Body of pancreas (tissue), 4 donors: Measurements from ENCODE around the gene PTPRN2. TPM values are rescaled to one million over a fixed set of nuclear protein-coding genes. Genes with fewer than 3 reads are reported as not detected.

Source experiments
- ATAC-seq: fragments of 150-250 bp; one replicate; pipeline ENCODE4 v1.9.1; 2016
- DNase-seq, 4 donors: peaks; one replicate each; pipeline ENCODE4 v3.0.0-alpha.2; 2019
- H3K27ac ChIP-seq, 4 donors: fragments of 200-600 bp; sonication (generic); 1 replicate in 3 of 4; 2 replicates in 1 of 4; pipeline versions ENCODE4 v1.5.1 to v1.6.1; 2016 to 2019; ENCODE audit warnings: mild to moderate bottlenecking in 1 of 4, mixed read lengths in 1 of 4, moderate library complexity in 1 of 4
- H3K27me3 ChIP-seq, 2 donors: fragments of 200-600 bp; sonication (generic); one replicate each; pipeline ENCODE4 v1.6.0; 2016; ENCODE audit warnings: mild to moderate bottlenecking in 1 of 2
- H3K36me3 ChIP-seq, 2 donors: fragments of 200-600 bp; sonication (generic); replicated peaks in 1 of 2; 2 replicates each; pipeline ENCODE4 v1.5.1; 2016; ENCODE audit warnings: low read depth in 2 of 2; ENCODE audit not compliant: insufficient read depth in 1 of 2
- H3K4me1 ChIP-seq: fragments of 200-600 bp; sonication (generic); one replicate; pipeline ENCODE4 v1.6.0; 2016
- H3K4me3 ChIP-seq, 2 donors: fragments of 200-600 bp; sonication (generic); 1 replicate in 1 of 2; 2 replicates in 1 of 2; pipeline ENCODE4 v1.5.1; 2016 to 2019
- H3K9me3 ChIP-seq, 3 donors: fragments of 200-600 bp; sonication (generic); 1 replicate in 2 of 3; 2 replicates in 1 of 3; pipeline ENCODE4 v1.5.1; 2016
- CTCF ChIP-seq, 7 experiments: fragments of 450-650 bp in 4 of 7; fragments of 200-600 bp in 3 of 7; sonication (generic) in 3 of 7; IDR thresholded peaks; one replicate each; pipeline ENCODE4 v1.5.1; 2016 to 2019; ENCODE audit warnings: antibody characterized with exemption in 7 of 7
- POLR2A ChIP-seq, 3 donors: fragments of 450-650 bp; IDR thresholded peaks; one replicate each; pipeline ENCODE4 v1.6.1; 2016; ENCODE audit warnings: antibody characterized with exemption in 3 of 3, mild to moderate bottlenecking in 2 of 3
- WGBS, 2 donors: methylation state at CpG; one replicate each; pipeline ENCODE4 v1.1.5; 2017; 5-methylcytosine and 5-hydroxymethylcytosine counted together
- intact Hi-C: fragments of 100-400 bp; cut with DNase I; formaldehyde crosslinking; loops from one replicate; pipeline ENCODE4 v1.15.1; 2023
- total RNA-seq, 2 donors: library from RNA; depleted of rRNA; stranded (reverse); fragments of >200 nt; gene quantifications; one replicate each; pipeline ENCODE4 v1.1.0, GENCODE V29; 2016

Gene PTPRN2
- total RNA-seq, 2 donors from 2014 or later = 31.6 to 76.1 TPM

GRCh38 chr7:158272091-158272490, 315.5 kb downstream of the PTPRN2 start:
- 92 to 93% methylated on average over 12 of the region's 12 CpGs for WGBS, 2 donors
- Histone ChIP-seq H3K9me3 (no peaks in the 10 kb centered on the region), H3K36me3 (no peaks in the 10 kb centered on the region), H3K27ac (no peak overlapping the region), H3K27me3 (no peaks in the 10 kb centered on the region), H3K4me3 (no peak overlapping the region), H3K4me1 (no peaks in the 10 kb centered on the region)
- DNase-seq = peak in 1 of 4 donors; percentile 4
- intact Hi-C loops = no loop called here
- TF ChIP-seq CTCF (IDR thresholded peaks at IDR 0.05) = no peak
- TF ChIP-seq POLR2A (IDR thresholded peaks at IDR 0.05) = no peak
- no peak for ATAC-seq

GRCh38 chr7:158271646-158272045, 316.0 kb downstream of the PTPRN2 start:
- no peaks in the 10 kb centered on the region for H3K27me3 ChIP-seq
- ATAC-seq = no peak
- H3K4me1 ChIP-seq = no peaks in the 10 kb centered on the region
- TF ChIP-seq POLR2A (IDR thresholded peaks at IDR 0.05) (no peak), CTCF (IDR thresholded peaks at IDR 0.05) (no peak)
- no peak for DNase-seq
- WGBS, 2 donors = 85 to 94% methylated on average over 11 of the region's 11 CpGs
- H3K36me3 ChIP-seq = no peaks in the 10 kb centered on the region
- H3K27ac ChIP-seq = no peak overlapping the region
- intact Hi-C loops = no loop called here
- H3K9me3 ChIP-seq = no peaks in the 10 kb centered on the region
- H3K4me3 ChIP-seq = no peak overlapping the region

- Histone ChIP-seq H3K9me3 (no peaks in the 10 kb centered on the region), H3K4me3 (no peak overlapping the region), H3K27ac (no peak overlapping the region), H3K27me3 (no peaks in the 10 kb centered on the region), H3K36me3 (no peaks in the 10 kb centered on the region), H3K4me1 (no peaks in the 10 kb centered on the region)
- intact Hi-C loops = no loop called here
- DNase-seq = peak in 1 of 4 donors; percentile 8
- no peak for ATAC-seq
- 94 to 95% methylated on average over 5 to 8 of the region's 9 CpGs for WGBS, 2 donors
- TF ChIP-seq POLR2A (IDR thresholded peaks at IDR 0.05) = no peak
- no peak for TF ChIP-seq CTCF (IDR thresholded peaks at IDR 0.05)
These were observed 316.7 kb downstream of the PTPRN2 start for GRCh38 chr7:158270856-158271413.

DNA sequence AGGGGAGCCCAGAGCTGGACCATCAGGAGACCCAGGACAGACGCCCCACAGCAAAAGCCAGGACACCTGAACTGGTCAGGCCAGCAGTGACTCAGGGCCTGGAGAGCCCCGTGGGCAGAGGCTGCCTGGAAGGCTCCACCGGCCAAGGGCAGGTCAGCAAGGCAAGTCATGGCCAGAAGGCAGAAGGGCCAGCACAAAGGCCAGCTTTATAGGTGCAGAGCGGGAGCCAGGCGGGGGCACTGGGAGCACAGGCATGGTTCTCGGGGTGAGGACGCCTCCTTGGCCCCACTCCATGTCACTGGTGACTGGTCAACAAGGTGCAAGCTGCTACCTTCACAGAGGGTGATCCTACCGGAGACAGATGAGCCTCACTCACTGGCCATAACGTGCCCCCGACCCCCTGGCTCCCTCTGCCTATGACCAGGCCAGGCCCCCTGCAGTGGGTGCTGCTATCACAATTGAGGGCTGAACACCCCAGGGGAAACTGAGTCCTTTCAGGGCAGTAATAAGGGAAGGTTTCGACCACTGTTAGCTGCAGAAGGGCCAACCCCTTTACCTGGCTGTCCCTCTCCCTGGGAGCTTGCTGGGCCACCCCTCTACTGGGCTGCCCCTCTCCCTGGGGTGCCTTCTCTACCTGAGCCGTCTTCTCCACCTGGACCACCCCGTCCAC, 317.4 kb downstream of the PTPRN2 start:
- Histone ChIP-seq H3K27ac (no peak overlapping the region), H3K36me3 (no peaks in the 10 kb centered on the region), H3K4me3 (no peak overlapping the region), H3K4me1 (no peaks in the 10 kb centered on the region), H3K9me3 (no peaks in the 10 kb centered on the region), H3K27me3 (no peaks in the 10 kb centered on the region)
- DNase-seq (peak in 1 of 4 donors; percentile 8), ATAC-seq (no peak)
- no peak for TF ChIP-seq POLR2A (IDR thresholded peaks at IDR 0.05)
- no peak for TF ChIP-seq CTCF (IDR thresholded peaks at IDR 0.05)
- WGBS, 2 donors = 87 to 96% methylated on average over 5 to 12 of the region's 13 CpGs
- intact Hi-C loops = no loop called here
